ENCODE measurements around the gene SLC30A5. TPM values are rescaled to one million over a fixed set of nuclear protein-coding genes. Genes with fewer than 3 reads are reported as not detected.

SLC30A5 gene
- total and polyA plus RNA-seq, 2 of the 13 experiments (the other 11 are each of a cell fraction or from before 2014, with no cell fraction given), result 46.0 to 53.6 TPM

GRCh38 chr5:69166686-69167492 lies 73.1 kb downstream of the SLC30A5 start, which contains the start of gene CCNB1 (continued):
- no peak for TF ChIP-seq PRDM15 (CRISPR knock-in tag; IDR thresholded peaks at IDR 0.05)
- TF ChIP-seq ZNF136 (CRISPR knock-in tag; IDR thresholded peaks at IDR 0.05; ENCODE audit: low read depth), result peak; percentile 48; the same call in 1 of the 2 replicates
- no peak for TF ChIP-seq ZNF180 (CRISPR knock-in tag; IDR thresholded peaks at IDR 0.05; ENCODE audit: borderline replicate concordance, low read depth)
- TF ChIP-seq NFKBIZ (CRISPR knock-in tag; IDR thresholded peaks at IDR 0.05), result 0 out of 2 replicates have a peak, but pooled peaks have one; percentile 23
- no peak; the same call in 1 of the 2 replicates for TF ChIP-seq ZNF547 (CRISPR knock-in tag; IDR thresholded peaks at IDR 0.05)
- TF ChIP-seq KMT2A (CRISPR knock-in tag; IDR thresholded peaks at IDR 0.05), result peak; percentile 76; the same call in 1 of the 2 replicates
- TF ChIP-seq ATF7-NPFF (CRISPR knock-in tag; IDR thresholded peaks at IDR 0.05; ENCODE audit: low read depth), result peak; percentile 74; the same call in 1 of the 2 replicates
- TF ChIP-seq HES4 (CRISPR knock-in tag; IDR thresholded peaks at IDR 0.05; ENCODE audit: borderline replicate concordance), result no peak
- peak; percentile 89 for TF ChIP-seq RFX1 (IDR thresholded peaks at IDR 0.05)
- TF ChIP-seq ZNF333 (CRISPR knock-in tag; IDR thresholded peaks at IDR 0.05; ENCODE audit: borderline replicate concordance), result 0 out of 2 replicates have a peak, but pooled peaks have one; percentile 65
- peak; percentile 56; the same call in 1 of the 2 replicates for TF ChIP-seq RAD51 (IDR thresholded peaks at IDR 0.05; ENCODE audit: borderline replicate concordance)
- peak; percentile 89 for TF ChIP-seq HIC2 (CRISPR knock-in tag; IDR thresholded peaks at IDR 0.05; ENCODE audit: low read depth)
- TF ChIP-seq NR2C2 (CRISPR knock-in tag; IDR thresholded peaks at IDR 0.05; ENCODE audit: borderline replicate concordance), result peak; percentile 65
- TF ChIP-seq ASH2L (IDR thresholded peaks at IDR 0.05; ENCODE audit: insufficient read length, low read depth, low read length), result peak; percentile 53
- TF ChIP-seq PLSCR1 (CRISPR knock-in tag; IDR thresholded peaks at IDR 0.05; ENCODE audit: borderline replicate concordance), result 0 out of 2 replicates have a peak, but pooled peaks have one; percentile 61
- no peak for TF ChIP-seq ELF4 (CRISPR knock-in tag; IDR thresholded peaks at IDR 0.05; ENCODE audit: borderline replicate concordance)
- TF ChIP-seq BRCA1 (CRISPR knock-in tag; IDR thresholded peaks at IDR 0.05), result peak; percentile 67; the same call in 1 of the 2 replicates
- TF ChIP-seq ZNF563 (CRISPR knock-in tag; IDR thresholded peaks at IDR 0.05), result 0 out of 2 replicates have a peak, but pooled peaks have one; percentile 40
- no peak; the same call in 1 of the 2 replicates for TF ChIP-seq SALL2 (CRISPR knock-in tag; IDR thresholded peaks at IDR 0.05)
- no peak for TF ChIP-seq CBX2 (IDR thresholded peaks at IDR 0.05; ENCODE audit: low read depth, low read length)
- TF ChIP-seq CBX2 (CRISPR knock-in tag; IDR thresholded peaks at IDR 0.05; ENCODE audit: low read depth), result no peak
- peak; percentile 65; the same call in 1 of the 2 replicates for TF ChIP-seq ZNF644 (CRISPR knock-in tag; IDR thresholded peaks at IDR 0.05; ENCODE audit: low read depth)
- no peak for TF ChIP-seq TEAD2 (CRISPR knock-in tag; IDR thresholded peaks at IDR 0.05)
